Activated CD4-positive, alpha-beta memory T cell treated with anti-CD3 and anti-CD28 coated beads for 36 hours (primary cell): ENCODE results near the gene TAS1R2. TPM values are rescaled to one million over a fixed set of nuclear protein-coding genes. Genes with fewer than 3 reads are reported as not detected.

Experiments
- CTCF ChIA-PET: fragments of 350-600 bp; sonication (Branson Sonifier 250); formaldehyde crosslinking; loops from one replicate; lab custom pipeline; 2021; ENCODE audit warnings: antibody characterized with exemption, inconsistent platforms; lab: Charles Lee
- POLR2A ChIA-PET: fragments of 350-600 bp; sonication (Branson Sonifier 250); formaldehyde crosslinking; loops from one replicate; lab custom pipeline; 2021; ENCODE audit warnings: antibody characterized with exemption; lab: Charles Lee
- DNase-seq: peaks from one replicate; pipeline ENCODE4 v3.0.0-alpha.2; 2020
- H3K27ac Mint-ChIP-seq: one replicate; pipeline ENCODE4 v1.8.0; 2021; ENCODE audit warnings: mixed read lengths
- H3K27me3 Mint-ChIP-seq: one replicate; pipeline ENCODE4 v1.8.0; 2021; ENCODE audit warnings: mixed read lengths
- H3K36me3 Mint-ChIP-seq: one replicate; pipeline ENCODE4 v1.8.0; 2021; ENCODE audit warnings: mixed read lengths
- H3K4me1 Mint-ChIP-seq: one replicate; pipeline ENCODE4 v1.8.0; 2021; ENCODE audit warnings: low read depth, mixed read lengths
- H3K4me3 Mint-ChIP-seq: one replicate; pipeline ENCODE4 v1.8.0; 2021; ENCODE audit warnings: mild to moderate bottlenecking, mixed read lengths
- H3K9me3 Mint-ChIP-seq: one replicate; pipeline ENCODE4 v1.8.0; 2021; ENCODE audit warnings: mixed read lengths
- intact Hi-C: fragments of 100-400 bp; cut with micrococcal nuclease; formaldehyde crosslinking; loops from one replicate; pipeline ENCODE4 v1.15.1; 2023
- total RNA-seq, 2 experiments: library from RNA; stranded (reverse); gene quantifications; one replicate each; pipeline ENCODE4 v1.2.3, GENCODE V29; 2021

Gene TAS1R2
- total RNA-seq, 2 experiments from 2014 or later, result not detected

DNA sequence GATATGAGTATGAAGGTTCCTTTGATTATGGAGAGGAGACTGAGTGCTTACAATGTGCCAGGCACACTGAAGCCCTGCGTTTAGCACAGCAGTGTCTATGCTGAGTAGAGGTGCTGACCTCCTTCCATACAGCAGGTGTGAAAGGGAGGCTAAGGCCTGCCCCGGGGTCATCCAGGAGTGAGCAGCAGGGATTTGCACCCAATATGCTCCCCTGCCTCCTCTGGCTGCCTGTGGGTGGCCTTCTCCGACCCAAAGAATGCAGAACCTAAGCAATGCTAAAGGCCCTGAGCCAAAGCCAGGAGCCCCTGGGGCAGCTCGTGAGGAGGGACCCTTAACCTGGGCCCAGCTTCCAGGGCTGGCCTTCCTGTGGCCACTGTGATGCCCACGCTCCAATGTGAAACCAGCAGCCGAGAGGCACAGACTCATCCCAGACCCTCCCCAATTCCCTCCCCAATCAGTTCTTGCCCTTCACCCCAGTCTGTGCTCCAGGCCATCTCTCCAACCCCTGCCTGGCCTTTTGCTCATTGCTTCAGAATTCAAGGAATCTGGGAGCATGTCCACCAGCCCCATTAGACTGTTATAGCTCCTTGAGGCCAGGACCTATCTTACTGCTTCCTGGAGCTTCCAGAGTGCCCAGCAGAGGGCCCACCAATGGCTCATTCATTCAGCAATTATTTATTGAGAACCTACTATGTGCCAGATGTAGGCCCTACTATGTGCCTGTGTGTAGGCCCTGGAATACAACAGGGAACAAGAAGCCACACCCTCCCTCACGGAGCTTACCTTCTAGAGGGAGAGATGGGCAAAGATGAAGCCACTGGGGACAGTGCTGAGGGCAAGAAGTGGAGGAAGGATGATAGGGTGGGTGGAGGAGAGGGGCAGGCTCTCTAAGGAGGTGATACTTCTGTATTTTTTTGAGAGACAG lies 53.3 kb downstream of the TAS1R2 start:
- H3K27ac Mint-ChIP-seq, result no peak overlapping the region
- no peaks in the 10 kb centered on the region for H3K36me3 Mint-ChIP-seq

GRCh38 chr1:18805150-18805879 lies 54.1 kb downstream of the TAS1R2 start:
- intact Hi-C loops, result no loop called here
- H3K27ac Mint-ChIP-seq, result no peak overlapping the region
- no peak for DNase-seq
- H3K9me3 Mint-ChIP-seq, result no peaks in the 10 kb centered on the region
- ChIA-PET POLR2A (no interaction called here), CTCF (interaction anchor here (0.8 kb wide), 1 partner anchor 15 kb away, joined by 4 read pairs; no protein-coding TSS in a partner anchor)
- peaks cover 14% of the 10 kb centered on the region for H3K27me3 Mint-ChIP-seq
- H3K4me1 Mint-ChIP-seq, result no peaks in the 10 kb centered on the region
- no peak overlapping the region for H3K4me3 Mint-ChIP-seq
- H3K36me3 Mint-ChIP-seq, result no peaks in the 10 kb centered on the region

More for the DNA sequence above, 53.3 kb downstream of the TAS1R2 start:
- POLR2A ChIA-PET, result no interaction called here
- intact Hi-C loops, result loop anchor here (2.0 kb wide), 1 partner anchor 33 kb away; no protein-coding TSS in a partner anchor
- no peak for DNase-seq
- Mint-ChIP-seq H3K9me3 (no peaks in the 10 kb centered on the region), H3K4me3 (no peak overlapping the region), H3K27me3 (peaks cover 19% of the 10 kb centered on the region), H3K4me1 (no peaks in the 10 kb centered on the region)
- CTCF ChIA-PET, result interaction anchor here (0.6 kb wide), 1 partner anchor 209 kb away, joined by 3 read pairs; no protein-coding TSS in a partner anchor

GRCh38 chr1:18803851-18804250 lies 55.6 kb downstream of the TAS1R2 start:
- ChIA-PET CTCF (no interaction called here), POLR2A (no interaction called here)
- H3K36me3 Mint-ChIP-seq, result no peaks in the 10 kb centered on the region
- no peaks in the 10 kb centered on the region for H3K4me1 Mint-ChIP-seq
- H3K27ac Mint-ChIP-seq, result no peak overlapping the region
- DNase-seq, result no peak
- no peaks in the 10 kb centered on the region for H3K9me3 Mint-ChIP-seq
- peaks cover 11% of the 10 kb centered on the region for H3K27me3 Mint-ChIP-seq
- intact Hi-C loops, result no loop called here
- H3K4me3 Mint-ChIP-seq, result no peak overlapping the region

- H3K36me3 Mint-ChIP-seq, result no peaks in the 10 kb centered on the region
- H3K9me3 Mint-ChIP-seq, result no peaks in the 10 kb centered on the region
- no peak overlapping the region for H3K4me3 Mint-ChIP-seq
- no peaks in the 10 kb centered on the region for H3K4me1 Mint-ChIP-seq
- H3K27me3 Mint-ChIP-seq, result peaks cover 11% of the 10 kb centered on the region
- POLR2A ChIA-PET, result no interaction called here
- H3K27ac Mint-ChIP-seq, result no peak overlapping the region
- no peak for DNase-seq
- intact Hi-C loops, result no loop called here
- CTCF ChIA-PET, result no interaction called here
Measured at GRCh38 chr1:18803151-18803791, 56.2 kb downstream of the TAS1R2 start.

GRCh38 chr1:18802231-18802630 lies 57.2 kb downstream of the TAS1R2 start:
- ChIA-PET CTCF (no interaction called here), POLR2A (no interaction called here)
- no peaks in the 10 kb centered on the region for H3K4me1 Mint-ChIP-seq
- H3K36me3 Mint-ChIP-seq, result no peaks in the 10 kb centered on the region
- no peak overlapping the region for H3K4me3 Mint-ChIP-seq
- H3K27ac Mint-ChIP-seq, result no peak overlapping the region
- no peak for DNase-seq
- intact Hi-C loops, result no loop called here
- H3K9me3 Mint-ChIP-seq, result no peaks in the 10 kb centered on the region
- peaks cover 6% of the 10 kb centered on the region for H3K27me3 Mint-ChIP-seq

GRCh38 chr1:18800258-18800657 lies 59.2 kb downstream of the TAS1R2 start:
- ChIA-PET CTCF (no interaction called here), POLR2A (no interaction called here)
- Mint-ChIP-seq H3K9me3 (no peaks in the 10 kb centered on the region), H3K27ac (no peak overlapping the region), H3K4me1 (no peaks in the 10 kb centered on the region), H3K27me3 (peaks cover 12% of the 10 kb centered on the region), H3K36me3 (no peaks in the 10 kb centered on the region), H3K4me3 (no peak overlapping the region)
- DNase-seq, result no peak
- intact Hi-C loops, result no loop called here

DNA sequence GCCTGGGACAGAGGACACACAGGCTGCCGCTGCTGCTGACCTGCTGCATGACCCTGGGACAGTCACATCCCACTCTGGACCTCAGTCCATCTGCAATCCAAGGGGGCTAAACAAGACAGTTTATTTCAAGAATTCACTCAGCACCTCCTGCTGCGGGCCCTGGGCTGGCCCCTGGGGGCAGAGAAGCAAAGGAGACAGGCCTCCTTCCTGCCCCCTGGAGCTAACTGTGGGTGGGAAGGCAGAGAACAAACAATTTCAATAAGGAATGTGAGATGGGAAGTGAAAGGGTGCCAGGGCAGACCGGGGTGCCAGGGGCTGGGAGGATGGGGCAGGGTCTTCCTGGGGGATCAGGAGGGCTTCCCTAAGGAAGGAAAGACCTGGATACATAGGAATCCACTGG lies 60.0 kb downstream of the TAS1R2 start:
- ChIA-PET POLR2A (no interaction called here), CTCF (no interaction called here)
- intact Hi-C loops, result no loop called here
- Mint-ChIP-seq H3K9me3 (no peaks in the 10 kb centered on the region), H3K4me1 (no peaks in the 10 kb centered on the region), H3K27ac (no peak overlapping the region), H3K27me3 (peaks cover 9% of the 10 kb centered on the region), H3K4me3 (no peak overlapping the region), H3K36me3 (no peaks in the 10 kb centered on the region)
- DNase-seq, result no peak

DNA sequence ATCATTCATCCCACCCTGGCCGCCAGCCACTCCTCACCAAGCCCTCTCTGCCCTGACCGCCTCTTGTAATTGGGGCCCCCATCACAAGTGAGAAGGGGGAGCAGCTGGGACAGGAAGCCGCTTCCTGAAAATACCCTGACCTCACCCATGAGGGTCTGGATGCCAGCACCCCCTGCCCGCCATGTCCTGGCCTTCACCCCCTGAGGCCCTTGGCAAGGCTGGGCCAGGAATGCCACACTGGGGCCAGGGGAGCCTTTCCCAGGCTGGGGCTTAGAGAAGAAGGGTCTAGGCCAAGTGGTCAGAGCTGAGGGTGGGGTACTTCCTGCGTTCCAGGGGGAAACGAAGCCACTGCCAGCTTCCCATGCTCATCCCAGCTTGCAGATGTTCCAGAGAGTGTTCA lies 60.5 kb downstream of the TAS1R2 start:
- Mint-ChIP-seq H3K4me3 (no peak overlapping the region), H3K27ac (no peak overlapping the region), H3K27me3 (peaks cover 9% of the 10 kb centered on the region), H3K36me3 (no peaks in the 10 kb centered on the region), H3K4me1 (no peaks in the 10 kb centered on the region), H3K9me3 (no peaks in the 10 kb centered on the region)
- CTCF ChIA-PET, result no interaction called here
- DNase-seq, result no peak
- POLR2A ChIA-PET, result no interaction called here
- intact Hi-C loops, result no loop called here

DNA sequence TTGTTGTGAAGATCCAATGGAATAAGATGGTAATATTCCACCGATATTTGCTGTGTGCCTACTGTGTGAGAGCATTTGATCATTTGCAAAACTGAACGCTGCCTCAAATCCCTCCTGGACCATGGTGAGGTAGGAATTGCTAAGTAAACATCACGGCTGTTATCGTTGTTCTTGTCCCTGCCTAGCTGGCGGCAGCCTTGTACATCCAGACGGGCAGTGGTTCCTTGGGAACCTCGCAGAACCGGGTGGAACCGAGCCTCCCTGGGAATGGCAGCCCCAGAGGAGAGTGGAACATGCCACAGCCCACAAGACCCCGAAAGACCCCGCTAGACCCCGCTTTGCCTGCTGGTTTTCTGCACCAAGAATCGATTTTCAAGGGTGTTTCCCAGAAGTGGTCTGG lies 60.9 kb downstream of the TAS1R2 start:
- H3K4me3 Mint-ChIP-seq, result no peak overlapping the region
- POLR2A ChIA-PET, result no interaction called here
- H3K36me3 Mint-ChIP-seq, result no peaks in the 10 kb centered on the region
- CTCF ChIA-PET, result no interaction called here
- H3K27ac Mint-ChIP-seq, result no peak overlapping the region
- DNase-seq, result no peak
- intact Hi-C loops, result no loop called here
- peaks cover 9% of the 10 kb centered on the region for H3K27me3 Mint-ChIP-seq
- no peaks in the 10 kb centered on the region for H3K4me1 Mint-ChIP-seq
- H3K9me3 Mint-ChIP-seq, result no peaks in the 10 kb centered on the region

DNA sequence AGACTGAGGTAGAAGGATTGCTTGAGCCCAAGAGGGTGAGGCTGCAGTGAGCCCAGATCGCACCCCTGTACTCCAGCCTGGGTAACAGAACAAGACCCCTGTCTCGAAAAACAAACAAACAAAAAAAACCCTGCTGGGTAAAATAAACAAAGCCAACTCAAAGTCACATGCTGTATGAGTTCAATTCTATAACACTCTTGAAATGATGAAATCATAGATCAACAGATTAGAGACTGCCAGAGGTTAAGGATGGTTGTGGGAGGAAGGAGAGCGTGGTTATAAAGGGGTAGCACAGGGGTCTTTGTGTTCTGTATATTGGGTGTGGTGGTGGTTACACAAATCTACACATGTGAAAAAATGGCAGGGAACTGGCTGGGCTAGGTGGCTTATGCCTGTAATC lies 62.5 kb downstream of the TAS1R2 start:
- CTCF ChIA-PET, result no interaction called here

GRCh38 chr1:18795002-18795689 lies 64.3 kb downstream of the TAS1R2 start:
- POLR2A ChIA-PET, result no interaction called here
- peaks cover 17% of the 10 kb centered on the region for H3K27me3 Mint-ChIP-seq

More for the DNA sequence above, 62.5 kb downstream of the TAS1R2 start:
- POLR2A ChIA-PET, result no interaction called here
- Mint-ChIP-seq H3K27me3 (peaks cover 9% of the 10 kb centered on the region), H3K36me3 (no peaks in the 10 kb centered on the region), H3K27ac (no peak overlapping the region), H3K4me1 (no peaks in the 10 kb centered on the region), H3K9me3 (peaks cover 8% of the 10 kb centered on the region), H3K4me3 (no peak overlapping the region)
- DNase-seq, result no peak
- intact Hi-C loops, result no loop called here

More at GRCh38 chr1:18795002-18795689, 64.3 kb downstream of the TAS1R2 start:
- no peak overlapping the region for H3K27ac Mint-ChIP-seq
- no peaks in the 10 kb centered on the region for H3K36me3 Mint-ChIP-seq
- CTCF ChIA-PET, result interaction anchor here (0.9 to 1.7 kb wide), 2 partner anchors 26 to 80 kb away, joined by 3 to 4 read pairs; no protein-coding TSS in a partner anchor
- H3K4me1 Mint-ChIP-seq, result no peaks in the 10 kb centered on the region
- DNase-seq, result no peak
- H3K9me3 Mint-ChIP-seq, result peaks cover 8% of the 10 kb centered on the region
- H3K4me3 Mint-ChIP-seq, result no peak overlapping the region
- intact Hi-C loops, result no loop called here
